SK-N-MC (cell line): ENCODE measurements around the gene ARID1B.

Experiments
- EZH2 ChIP-seq: fragments of 200-600 bp; sonication (generic); IDR thresholded peaks from one replicate; pipeline ENCODE4 v1.6.1; 2017; ENCODE audit warnings: antibody characterized with exemption
- FOXP2 ChIP-seq: optimal IDR thresholded peaks from 2 replicates; pipeline ENCODE3; 2011; ENCODE audit warnings: mild to moderate bottlenecking, moderate library complexity; ENCODE audit not compliant: insufficient read depth; ENCODE audit errors: extremely low read length, control extremely low read depth
- POLR2AphosphoS5 ChIP-seq: IDR thresholded peaks from 2 replicates; pipeline ENCODE4 v1.6.1; 2012; ENCODE audit warnings: mild to moderate bottlenecking, low read depth, low read length, borderline replicate concordance

DNA sequence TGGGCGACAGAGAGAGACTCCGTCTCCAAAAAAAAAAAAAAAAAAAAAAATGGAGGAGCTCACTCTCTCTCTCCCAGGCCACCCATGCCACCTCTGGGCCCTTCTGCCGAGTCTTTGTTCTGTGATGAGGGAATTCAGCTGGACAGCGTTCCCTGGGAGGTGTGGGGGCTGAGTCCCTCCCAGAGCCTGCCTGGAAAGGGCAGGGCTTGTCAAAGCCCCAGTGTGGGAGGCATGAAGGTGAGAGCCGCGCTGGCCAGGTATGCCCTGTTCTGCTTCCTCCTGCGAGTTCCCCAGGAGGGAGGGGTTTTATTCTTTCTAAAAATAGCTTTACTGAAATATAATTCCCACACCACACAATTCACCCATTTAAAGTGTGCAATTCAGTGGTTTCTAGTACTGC lies 476.5 kb downstream of the ARID1B start:
- no peak for TF ChIP-seq EZH2
- TF ChIP-seq POLR2AphosphoS5, result no peak
- TF ChIP-seq FOXP2, result no peak
